CD4-positive, alpha-beta T cell treated with Interleukin-6 at 100 ng/mL for 8 hours (primary cell): ENCODE data around the gene EPAS1.

ENCODE experiments used
- DNase-seq: peaks from one replicate; pipeline ENCODE4 v3.0.0-alpha.2; 2020; ENCODE audit warnings: mixed read lengths, low spot score

The EPAS1 gene

GRCh38 chr2:46320141-46320567 is 22.9 kb downstream of the EPAS1 start:
- no peak for DNase-seq

GRCh38 chr2:46323730-46324129 is 26.5 kb downstream of the EPAS1 start:
- DNase-seq = no peak

- no peak for DNase-seq
These were observed 28.1 kb downstream of the EPAS1 start for GRCh38 chr2:46325182-46325928.

- no peak for DNase-seq
These were observed 29.2 kb downstream of the EPAS1 start for GRCh38 chr2:46326231-46326980.

DNA sequence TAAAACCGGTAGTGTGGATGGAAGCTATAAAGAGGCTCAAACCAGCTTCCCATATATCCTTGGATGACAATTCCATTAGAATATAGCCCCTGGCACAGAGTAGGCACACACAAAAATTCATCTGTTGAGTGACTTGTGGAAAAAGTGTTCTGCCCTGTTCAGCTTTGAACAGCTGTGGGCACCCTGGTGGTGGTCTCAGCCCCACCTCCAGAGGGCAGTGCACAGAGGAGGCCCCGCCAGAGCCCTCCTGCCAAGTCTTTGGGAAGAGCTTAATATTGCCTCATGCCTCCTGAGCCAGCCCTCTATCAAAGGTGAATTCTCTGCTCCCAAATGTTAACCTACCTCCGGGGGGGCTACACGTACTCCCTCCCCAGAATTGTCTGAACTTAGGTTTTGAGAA is 30.4 kb downstream of the EPAS1 start:
- DNase-seq = no peak

GRCh38 chr2:46328291-46328690 is 31.1 kb downstream of the EPAS1 start:
- no peak for DNase-seq

DNA sequence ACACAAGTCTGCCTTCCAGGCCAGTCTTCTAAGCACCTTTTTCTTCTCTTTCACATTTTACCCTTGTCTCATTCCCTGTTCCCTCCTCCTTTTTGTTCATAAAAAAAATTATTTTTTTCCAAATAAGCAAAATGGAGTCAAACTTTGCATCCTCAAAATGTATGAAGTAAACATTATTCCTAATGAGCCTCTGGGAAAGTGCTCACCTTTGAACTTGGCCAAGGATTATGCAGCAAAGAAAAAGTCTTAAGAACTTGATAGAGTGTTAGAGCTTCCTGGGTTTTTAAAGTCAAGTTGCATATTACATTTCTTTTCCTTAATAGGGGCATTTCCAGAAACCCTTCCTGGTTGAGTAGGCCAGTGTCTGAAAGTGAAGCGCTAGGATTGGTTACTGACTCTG is 31.6 kb downstream of the EPAS1 start:
- no peak for DNase-seq

- DNase-seq = no peak
These were observed 32.1 kb downstream of the EPAS1 start for GRCh38 chr2:46329340-46329739.

DNA sequence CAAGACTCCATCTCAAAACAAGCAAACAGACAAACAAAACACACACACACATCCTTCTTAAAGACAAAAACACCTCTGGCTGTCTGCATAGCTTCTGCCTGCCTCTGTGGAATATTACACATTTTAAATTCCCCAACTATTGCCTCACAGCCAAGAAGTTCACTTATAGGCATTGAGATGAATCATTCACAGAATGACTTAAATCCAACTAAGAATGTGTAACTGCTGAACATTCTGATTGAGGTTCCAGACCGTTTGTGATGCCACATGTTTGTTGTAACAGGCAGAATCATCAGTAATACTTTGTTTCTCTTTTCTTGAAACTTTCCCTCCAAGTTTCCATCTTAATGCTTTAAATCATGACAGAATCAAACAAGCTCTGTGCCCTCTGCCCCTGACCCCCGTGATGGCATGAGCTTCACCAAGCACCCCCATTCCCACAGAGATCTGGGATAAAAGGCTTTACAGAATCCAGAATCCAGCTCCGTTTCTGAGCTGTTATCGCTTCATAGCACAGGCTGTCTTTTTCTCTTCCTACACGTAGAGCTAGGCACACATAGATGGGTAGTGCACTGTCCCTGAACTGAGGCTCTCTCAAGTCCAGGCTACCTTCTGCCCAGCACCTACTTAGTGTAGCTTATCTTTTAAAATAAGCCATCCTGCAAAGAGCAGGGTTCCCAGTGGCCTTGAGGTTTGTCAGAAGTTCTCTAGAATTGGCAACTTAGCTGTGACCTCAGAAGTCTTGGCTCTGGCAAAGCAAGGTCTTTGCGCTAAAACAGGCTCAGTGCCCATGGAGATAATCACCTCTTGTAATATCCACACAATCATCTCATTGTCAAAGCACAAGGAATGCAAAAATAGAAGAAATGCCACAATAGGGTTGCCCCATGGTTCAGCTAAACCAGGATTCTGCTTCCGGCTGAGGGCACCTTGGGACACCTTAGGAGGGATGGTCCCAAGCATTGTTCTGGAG is 32.9 kb downstream of the EPAS1 start:
- DNase-seq = no peak

DNA sequence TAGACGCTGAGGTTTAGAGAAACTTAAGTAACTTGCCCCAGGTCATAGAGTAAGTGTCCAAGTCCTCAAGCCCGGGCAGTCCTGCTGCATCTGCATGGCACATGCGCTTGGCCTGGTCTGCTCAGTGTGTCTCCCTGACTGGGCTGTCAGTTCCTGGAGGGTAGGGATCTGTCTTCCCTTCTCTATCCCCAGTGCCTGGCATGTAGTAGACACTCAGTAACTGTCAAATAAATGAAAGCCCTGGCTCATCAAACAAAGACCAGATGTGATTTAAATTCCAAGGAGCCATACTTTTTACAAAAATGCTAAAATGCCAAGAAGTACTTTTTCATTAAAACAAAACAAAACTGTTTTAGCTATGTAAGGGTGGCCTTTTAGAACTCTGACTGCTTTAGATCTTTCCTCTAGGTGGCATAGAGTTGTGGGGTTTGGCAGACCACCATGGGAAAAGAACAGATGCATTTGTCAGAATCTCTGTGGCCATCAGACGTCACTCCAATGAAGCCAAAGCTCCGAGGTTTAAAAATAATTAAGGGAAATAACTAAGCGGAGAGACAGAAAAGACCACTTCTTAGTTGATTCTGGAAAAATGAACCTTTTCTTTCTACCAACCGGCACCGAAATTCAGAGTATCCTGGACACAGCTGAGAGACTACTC is 34.0 kb downstream of the EPAS1 start:
- no peak for DNase-seq

DNA sequence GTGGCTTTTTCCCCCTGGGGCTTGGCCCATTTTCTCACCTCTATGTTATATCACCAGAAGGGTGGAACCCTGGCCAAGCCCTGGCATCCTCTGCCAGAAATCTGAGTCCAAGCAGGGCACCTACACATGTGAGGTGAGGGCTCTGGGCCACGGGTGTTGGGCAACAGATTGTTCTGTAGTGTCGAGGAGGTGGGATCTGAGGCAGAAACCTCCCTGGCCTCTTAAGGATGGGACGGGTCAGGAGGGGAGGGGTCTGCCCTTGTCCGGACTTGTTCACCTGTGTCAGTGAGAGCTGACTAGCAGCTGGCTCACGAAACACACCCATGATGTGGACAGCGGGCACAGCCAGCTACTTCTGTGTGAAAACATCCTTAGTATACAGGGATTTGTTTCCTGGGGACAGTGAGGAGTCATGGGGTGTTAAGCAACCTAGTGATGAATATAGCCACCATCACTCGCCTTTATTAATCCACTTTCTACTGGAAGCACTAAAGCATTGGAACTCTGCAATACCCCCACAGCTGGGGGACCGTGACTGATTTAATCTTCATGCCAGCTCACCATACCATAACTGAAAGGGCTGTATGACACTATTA is 35.6 kb downstream of the EPAS1 start:
- no peak for DNase-seq

DNA sequence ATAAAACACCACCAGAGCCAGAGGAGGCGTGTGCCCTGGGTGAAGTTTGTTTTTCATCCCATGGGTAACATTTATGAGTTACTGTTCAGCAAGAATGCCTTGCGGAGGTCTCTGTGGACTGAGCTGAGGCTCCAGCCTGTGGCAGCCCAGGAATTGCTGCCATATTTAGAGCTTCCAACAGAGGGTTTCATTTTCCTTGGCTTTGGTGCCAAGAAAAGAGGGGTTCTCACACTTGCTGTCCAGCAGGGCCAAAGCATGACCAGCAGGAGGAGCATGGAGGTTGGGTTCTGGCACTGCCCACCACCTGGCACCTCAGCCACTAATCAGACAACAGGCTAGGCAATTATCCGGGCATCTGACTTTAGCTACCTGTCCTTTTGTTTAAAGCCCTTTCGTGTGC is 36.7 kb downstream of the EPAS1 start:
- DNase-seq = no peak

- no peak for DNase-seq
These were observed 37.4 kb downstream of the EPAS1 start for GRCh38 chr2:46334389-46335271.

DNA sequence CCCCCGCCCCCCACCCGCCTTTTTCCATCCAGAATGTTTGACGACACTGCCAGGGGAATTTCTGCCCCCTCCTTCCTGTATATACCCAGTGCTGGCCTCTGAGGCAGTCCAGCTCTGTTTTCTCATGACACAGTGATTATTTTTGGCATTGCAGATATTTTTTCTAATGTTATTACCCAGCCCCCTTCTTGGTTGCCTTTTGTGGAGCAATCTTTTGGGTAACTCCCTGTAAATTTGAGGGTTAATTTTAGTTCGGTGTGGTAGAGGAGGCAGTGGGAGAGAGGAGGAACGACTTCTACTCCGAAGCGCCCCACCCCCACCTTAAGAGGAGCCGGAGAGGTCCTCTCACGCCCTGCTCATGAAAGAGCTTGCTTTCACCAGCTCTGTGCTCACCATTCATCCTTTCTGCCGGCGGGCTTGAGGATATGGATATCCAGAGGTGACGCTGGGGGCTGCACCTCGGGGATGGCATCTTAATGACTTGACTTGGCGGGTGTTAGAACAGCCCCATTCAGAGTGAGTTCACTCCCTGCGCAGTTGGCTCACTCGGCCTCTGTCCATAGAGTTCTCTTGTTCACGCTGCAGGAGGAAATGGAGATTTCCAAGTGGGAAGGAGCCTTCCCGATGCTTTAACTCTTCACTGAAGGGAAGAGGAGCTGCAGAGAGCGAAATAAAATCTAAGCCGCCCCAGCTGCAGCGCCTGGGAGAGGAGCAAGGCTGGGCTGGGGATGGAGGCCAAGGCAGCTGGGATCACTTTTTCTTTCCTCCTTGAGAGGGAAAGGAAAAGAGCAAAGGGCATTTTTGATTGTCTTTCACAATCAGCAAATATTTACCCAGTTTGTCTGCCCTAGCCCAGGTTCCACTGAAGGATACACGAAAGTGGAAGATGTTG is 38.4 kb downstream of the EPAS1 start:
- DNase-seq = no peak

DNA sequence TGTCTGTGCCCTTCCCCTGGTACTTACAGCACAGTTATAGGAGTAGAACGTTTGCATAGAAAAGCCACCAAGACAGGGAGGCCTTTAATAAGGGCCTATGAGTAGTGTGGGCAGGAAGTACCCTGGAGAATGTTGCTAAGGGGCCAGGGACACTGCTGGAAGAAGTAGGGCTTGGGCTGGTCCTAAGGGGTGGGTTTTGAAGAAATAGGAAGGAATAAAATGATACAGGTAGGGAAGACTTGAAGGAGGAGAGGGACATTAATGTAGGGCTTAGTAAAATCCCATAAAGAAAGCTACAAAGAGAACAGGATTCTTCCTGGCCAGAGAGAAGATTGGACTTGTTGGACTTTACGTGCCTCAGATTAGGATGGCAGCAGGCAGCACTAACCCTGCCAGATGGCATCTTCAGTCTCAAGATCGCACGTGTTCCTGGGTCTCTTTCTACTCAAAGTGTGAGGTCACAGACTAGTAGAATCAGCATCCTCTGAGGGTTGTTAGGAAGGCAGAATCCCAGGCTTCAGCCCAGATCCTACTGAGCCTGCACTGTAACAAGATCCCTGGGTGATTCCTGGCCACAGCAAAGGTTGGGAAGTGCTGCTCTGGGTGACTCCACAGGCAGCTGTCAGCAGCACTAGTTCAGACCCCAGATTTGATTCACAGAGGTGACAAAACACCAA is 39.2 kb downstream of the EPAS1 start:
- no peak for DNase-seq

DNA sequence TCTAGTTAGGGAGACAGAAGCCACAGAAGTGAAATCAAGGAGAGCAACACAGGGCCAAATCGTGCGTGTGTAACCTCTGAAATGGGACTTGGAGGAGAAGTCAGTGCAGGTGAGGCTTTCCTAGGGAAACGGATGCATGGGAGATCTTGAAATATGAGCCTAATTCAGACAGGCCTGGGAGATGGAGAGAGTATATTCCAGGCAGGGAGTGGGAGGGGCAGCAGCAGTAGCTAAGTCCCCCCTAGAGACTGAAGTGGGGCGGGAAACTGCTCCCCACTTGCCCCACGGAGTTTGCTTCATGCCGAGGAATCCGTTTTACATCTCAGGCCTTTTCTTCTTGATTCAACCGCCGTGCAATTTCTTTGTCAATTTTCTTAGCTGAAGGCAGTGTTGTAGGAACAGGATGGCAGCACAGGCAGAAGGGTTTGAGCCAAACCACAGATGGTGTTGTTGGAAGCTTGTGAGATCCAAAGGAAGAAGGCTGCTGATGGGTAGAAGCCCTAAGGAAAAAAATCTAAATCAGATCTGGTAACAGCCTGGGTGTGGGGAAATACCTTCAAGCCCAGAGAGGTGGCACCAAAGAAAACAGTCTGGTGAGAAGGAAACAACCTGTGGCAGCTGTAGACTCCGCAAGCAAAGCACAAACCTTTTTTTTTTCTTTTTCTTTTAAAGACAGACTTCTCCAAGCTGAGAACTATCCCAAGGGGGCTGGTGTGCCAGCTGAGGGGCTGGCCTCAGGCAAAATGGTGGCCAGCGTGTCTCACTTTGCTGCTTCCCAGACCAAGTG is 40.2 kb downstream of the EPAS1 start:
- DNase-seq = no peak

DNA sequence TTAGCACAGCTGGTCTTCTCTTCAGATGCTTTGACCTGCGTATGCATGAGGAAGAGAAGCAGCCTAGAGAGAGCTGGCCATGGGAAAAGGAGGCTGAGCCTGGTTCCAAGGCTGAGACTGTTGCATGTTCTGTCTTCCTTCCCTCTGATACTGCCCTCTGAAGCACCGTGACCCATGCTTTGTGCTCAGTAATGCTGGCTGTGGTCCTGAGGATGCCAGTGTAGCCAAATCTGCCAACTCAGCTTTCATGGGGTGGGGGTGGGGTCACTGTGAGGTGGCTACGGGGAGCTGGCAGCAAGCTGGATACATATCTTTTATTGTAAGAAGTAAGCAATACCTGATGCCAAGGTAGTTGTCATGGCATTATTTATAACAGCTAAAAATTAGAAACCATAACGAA is 41.5 kb downstream of the EPAS1 start:
- no peak for DNase-seq

- DNase-seq = no peak
These were observed 42.0 kb downstream of the EPAS1 start for GRCh38 chr2:46339200-46339599.
